HG02970 (cell line): ENCODE results near the gene ZNF593OS.

ENCODE experiments used
- ATAC-seq: cut with Tn5 transposase; IDR thresholded peaks from one replicate; pipeline ENCODE4 v1.9.1; 2021; ENCODE audit warnings: mild to moderate bottlenecking, moderate library complexity, moderate number of reproducible peaks; ENCODE audit not compliant: unreplicated experiment, low FRiP score

The ZNF593OS gene

GRCh38 chr1:26129778-26130177 is 41.9 kb downstream of the ZNF593OS start:
- ATAC-seq = no peak

DNA sequence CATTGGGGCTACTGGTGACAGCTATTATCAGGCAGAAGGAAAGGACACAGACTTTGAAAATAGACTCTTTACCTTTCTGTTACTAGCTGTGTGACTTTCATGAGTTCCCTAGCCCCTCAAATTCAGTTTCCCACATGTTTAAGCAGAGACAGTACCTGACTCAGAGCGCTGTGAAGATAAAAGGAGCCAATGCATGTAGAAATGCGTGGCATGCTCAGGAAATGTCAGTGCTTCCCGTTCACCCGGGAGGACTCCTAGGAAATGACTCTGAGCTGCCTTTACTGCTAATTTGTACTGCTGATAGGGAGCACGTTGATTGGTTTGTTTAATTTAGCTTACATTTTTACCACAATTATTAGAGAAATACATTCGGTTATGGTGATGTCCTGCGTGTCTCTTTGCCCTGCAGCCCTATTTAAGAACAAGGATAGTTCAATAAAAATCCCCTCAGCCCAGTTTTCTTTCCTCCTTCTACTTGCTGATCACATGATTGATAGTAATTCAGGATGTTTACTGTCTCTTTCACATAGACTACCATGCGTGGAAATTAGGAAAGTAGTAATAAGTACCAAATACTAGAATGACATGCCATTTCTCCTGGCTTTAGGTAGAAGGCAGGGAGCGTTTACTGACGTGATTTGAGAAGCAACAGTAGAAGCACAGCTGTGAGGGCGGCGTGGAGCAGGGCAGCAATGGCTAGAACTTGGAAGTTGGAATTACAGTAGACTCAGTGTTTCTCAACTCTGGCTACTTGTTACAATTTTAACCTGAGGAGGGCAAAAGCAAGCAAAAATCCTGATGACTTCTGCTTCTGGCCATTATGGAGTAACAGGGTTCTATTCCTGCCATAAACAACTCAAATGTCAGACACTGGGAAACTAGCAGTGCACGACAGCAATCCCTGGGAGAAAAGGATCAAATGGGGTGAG is 44.1 kb downstream of the ZNF593OS start:
- no peak for ATAC-seq

- ATAC-seq = peak; percentile 72
These were observed 45.1 kb downstream of the ZNF593OS start for GRCh38 chr1:26126321-26127084.

- ATAC-seq = no peak
These were observed 45.7 kb downstream of the ZNF593OS start for GRCh38 chr1:26125946-26126320.

GRCh38 chr1:26125382-26125781 is 46.2 kb downstream of the ZNF593OS start:
- no peak for ATAC-seq

- no peak for ATAC-seq
These were observed 47.0 kb downstream of the ZNF593OS start for GRCh38 chr1:26124418-26125331.

DNA sequence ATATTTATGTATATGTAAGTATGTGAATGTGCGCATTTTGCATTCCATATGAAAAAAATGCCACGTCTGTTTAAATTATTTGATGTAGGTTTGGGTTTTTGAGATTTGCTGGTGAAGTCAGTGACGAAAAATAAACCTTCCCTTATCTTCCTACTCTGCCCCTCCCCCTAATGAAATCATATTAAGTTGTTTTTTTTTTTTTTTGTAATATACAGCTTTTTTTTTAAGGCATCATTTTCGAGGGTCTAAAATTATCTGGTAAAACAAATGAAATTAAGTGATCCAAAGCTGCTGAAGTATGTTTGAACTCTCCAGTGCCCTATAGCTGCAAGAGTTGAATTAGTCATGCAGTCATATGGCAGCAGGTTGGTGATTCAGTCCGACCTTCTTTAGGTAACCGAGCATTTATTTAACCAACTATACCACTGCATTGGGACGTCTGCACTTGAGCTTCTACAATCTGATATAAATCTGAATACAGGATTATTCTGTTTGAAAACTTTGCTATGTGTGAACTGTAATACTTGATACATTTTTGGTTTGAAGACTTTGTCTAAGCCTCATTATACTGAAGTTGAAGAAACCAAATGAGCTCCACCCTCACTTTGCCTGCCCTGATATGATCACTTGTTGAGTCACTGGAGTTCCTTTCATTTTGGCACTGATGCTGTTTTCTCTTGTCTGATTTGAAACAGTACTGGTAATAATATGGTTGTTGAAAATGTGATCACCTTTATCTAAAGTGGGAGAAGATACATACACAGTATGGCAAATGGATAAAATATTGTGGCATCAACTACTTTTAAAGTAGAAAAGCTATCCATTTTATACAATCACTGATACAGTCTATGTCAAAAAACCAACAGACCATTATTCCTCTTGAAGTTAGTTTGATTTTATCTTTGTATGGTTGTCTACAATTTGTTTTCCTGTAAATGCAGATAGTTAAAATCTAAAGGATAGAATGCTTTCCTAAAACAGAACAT is 48.4 kb downstream of the ZNF593OS start:
- ATAC-seq = no peak

DNA sequence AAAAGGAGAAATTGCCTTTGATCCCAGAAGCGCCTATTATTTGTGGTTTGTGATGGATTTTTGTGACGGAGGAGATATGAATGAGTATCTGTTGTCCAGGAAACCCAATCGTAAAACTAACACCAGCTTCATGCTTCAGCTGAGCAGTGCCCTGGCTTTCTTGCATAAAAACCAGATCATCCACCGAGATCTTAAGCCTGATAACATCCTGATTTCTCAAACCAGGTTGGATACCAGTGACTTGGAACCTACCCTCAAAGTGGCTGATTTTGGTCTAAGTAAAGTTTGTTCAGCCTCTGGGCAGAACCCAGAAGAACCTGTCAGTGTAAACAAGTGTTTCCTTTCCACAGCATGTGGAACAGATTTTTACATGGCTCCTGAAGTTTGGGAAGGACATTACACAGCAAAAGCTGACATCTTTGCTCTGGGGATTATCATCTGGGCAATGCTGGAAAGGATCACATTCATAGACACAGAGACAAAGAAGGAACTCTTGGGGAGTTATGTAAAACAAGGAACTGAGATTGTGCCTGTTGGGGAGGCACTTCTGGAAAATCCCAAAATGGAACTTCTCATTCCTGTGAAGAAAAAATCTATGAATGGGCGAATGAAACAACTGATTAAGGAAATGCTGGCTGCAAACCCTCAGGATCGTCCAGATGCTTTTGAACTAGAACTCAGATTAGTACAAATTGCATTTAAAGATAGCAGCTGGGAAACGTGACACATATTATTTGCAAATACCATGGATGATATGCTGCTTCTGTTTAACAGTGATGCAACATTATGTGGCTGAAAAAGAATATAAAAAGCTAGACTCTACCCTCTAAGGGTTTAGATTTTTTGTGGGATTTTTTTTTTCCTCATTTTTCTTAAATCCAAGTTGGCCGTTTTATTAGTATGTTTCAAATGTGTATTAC is 49.5 kb downstream of the ZNF593OS start:
- ATAC-seq = no peak

DNA sequence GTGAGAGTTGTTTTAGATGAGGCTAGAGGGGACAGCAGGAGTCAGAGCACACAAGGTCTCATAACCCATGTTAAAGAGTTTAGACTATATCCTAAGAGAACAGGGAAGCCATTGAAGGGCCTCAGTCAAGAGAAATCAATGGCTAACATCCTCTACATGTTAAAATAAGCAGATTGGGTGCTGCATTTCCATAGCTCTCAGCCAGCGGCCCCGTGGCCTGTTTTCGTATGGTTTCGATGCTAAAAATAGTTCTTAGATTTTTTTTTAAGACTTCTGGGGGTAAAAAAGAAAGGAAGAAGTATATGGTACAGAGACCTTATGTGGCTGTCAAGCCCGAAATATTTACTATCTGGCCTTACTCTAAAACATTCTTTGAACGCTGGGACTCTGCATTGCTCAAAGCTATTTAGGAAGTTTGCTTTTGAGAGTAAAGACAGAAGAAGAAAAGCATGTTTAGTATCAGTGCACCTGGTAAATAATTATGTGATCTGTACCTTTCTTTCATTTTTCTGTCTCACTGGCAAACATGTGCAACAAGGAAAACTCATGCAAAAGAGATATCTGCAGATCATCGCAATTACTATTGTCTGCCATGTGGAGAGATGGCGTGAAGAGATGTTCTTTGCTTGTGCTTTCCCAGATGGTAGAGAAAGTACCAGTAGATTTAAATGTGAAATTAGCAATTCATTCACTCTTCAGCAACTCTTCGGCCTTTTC is 51.6 kb downstream of the ZNF593OS start:
- ATAC-seq = no peak
